Kidney tubule cell (primary cell): ENCODE measurements around the gene FAXDC2.

Experiments
- DNase-seq: peaks from one replicate; pipeline ENCODE4 v3.0.0-alpha.2; 2018; ENCODE audit warnings: low spot score

The FAXDC2 gene, protein sequence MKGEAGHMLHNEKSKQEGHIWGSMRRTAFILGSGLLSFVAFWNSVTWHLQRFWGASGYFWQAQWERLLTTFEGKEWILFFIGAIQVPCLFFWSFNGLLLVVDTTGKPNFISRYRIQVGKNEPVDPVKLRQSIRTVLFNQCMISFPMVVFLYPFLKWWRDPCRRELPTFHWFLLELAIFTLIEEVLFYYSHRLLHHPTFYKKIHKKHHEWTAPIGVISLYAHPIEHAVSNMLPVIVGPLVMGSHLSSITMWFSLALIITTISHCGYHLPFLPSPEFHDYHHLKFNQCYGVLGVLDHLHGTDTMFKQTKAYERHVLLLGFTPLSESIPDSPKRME

DNA sequence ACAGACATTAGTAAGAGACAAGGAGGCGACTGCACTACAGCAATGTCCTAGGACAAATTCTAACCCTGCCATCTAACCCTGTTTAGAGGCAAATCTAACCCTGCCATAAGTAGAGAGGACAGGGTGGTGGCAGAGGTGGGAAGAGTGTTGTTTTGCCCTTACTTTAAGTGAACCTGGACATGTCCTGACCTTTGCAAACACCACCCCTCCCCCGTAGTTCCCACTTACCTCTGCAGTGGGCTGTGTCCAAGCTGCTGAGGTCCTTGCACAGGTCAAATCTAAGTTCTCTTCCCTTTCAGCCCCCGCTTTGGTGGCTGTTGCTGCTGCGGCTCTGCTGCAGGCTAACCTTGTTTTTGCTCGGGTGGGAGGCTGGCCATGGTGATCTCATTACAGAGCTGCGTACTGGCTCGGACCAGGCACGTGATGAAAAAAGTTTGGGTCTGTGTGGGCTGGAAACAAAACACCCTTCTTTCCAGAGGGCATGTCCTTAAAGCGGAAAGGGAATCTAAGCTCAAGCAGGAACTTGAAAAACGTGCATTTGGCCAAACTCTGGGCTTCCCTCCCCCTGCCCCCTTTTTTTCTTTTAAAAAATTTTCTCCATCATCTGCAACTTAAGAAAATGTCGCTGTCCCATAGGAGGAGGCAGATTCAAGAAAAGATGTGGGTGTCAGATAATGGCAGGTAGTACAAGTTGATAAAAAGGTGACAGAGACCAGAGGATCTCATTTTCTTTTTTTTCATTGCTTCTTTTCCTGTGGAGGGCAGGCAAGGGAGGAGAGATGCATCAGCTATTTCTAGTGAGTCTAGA lies at the start of gene FAXDC2:
Gene FAXDC2 (minus strand): TSS at position 349 of the 808 bp plus-strand sequence. CDS start 12,425 bp downstream, outside the sequence.
- peak; percentile 35 for DNase-seq

- no peak for DNase-seq
Observed at GRCh38 chr5:154900066-154900465, 49.7 kb upstream of the FAXDC2 start.

GRCh38 chr5:154899151-154899816 lies 48.9 kb upstream of the FAXDC2 start:
- DNase-seq = no peak

DNA sequence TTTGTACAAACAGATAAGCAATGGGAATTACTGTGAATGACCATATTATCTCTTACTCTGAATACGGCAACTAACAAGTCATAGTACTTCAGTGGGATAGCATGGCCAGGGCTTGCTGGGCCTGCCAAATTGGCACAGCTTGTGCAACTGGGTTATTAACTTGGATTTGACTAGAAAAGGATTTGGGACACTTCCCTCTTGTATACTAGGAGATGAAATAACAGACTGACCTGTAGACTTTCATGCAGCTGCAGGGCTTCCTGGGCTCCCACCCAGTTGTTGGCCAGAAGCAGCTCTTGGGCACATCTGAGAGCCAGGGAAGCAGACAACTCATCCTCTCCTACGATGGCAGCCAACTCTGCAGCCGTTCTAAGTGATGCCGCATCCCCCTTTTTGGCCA lies 47.8 kb upstream of the FAXDC2 start:
- DNase-seq = no peak

DNA sequence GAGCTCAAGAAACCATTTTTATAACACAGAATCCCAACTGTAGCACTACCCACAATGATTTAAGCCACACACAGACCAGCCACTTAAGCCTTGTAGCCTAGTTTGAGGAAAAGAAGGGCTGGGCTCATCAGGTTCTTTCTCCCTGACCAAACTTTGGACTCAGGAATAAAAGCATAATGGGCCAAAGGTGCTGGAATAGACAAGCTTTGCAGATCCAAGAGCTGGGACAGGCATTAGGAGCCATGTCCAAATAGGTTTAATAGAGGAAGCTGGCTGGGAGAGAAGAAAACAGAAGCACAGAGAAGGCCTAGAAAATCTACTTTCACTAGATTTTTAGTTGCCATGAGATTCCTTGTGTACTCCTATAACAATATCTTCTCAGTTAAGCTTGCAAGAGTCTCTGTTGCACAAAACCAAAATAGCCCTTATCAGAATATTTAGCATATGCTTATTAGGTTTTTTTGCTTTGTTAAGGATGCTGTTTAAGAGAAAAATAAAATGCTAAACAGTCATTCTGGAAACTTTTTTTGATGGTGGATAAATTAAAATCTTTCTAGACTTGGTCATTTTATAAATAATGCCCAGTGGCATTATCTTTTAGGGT lies 46.3 kb upstream of the FAXDC2 start:
- no peak for DNase-seq

DNA sequence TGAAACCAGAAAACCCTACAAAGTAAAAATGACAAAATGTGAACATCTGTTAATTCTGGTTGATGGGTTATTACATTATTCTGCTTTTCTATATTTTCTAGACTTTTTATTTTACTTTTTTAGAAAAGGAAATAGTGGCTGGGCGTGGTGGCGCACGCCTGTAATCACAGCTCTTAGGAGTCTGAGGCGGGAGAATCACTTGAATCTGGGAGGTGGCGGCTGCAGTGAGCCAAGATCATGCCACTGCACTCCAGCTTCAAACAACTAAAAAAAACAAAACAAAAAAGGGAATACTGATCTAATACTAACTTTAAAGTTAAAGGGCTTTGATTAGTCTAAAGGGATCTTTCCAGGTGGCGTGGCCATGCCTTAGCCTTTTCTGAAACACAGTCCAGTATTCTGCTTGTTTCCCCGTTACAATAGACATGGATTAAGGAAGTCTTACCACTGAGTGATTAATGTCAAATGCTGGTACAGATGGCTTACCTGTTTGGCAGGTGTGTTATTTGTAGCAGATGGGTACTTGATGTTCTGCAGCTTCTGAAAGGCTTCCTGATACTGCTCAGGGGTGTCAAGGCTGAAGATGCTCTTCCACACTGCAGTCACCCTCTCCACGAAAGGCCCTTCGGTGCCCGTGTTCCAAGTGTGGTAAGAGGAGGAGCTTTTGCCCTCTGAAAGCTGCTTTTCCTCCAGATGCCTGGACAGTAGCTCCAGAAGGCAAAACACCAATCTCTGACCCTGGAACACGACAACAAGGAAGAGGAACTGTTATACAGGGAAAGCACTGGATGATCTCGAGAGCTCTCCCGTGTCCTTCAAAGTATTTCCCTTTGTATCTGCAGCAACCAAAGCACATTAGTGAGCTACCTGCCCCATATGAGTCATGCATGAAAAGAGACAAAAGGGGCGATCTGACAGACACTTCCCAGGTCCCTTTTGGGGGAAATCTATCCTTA lies 45.5 kb upstream of the FAXDC2 start:
- DNase-seq = no peak

GRCh38 chr5:154893381-154893780 lies 43.0 kb upstream of the FAXDC2 start:
- no peak for DNase-seq

- no peak for DNase-seq
Observed at GRCh38 chr5:154892369-154892771, 42.0 kb upstream of the FAXDC2 start.

DNA sequence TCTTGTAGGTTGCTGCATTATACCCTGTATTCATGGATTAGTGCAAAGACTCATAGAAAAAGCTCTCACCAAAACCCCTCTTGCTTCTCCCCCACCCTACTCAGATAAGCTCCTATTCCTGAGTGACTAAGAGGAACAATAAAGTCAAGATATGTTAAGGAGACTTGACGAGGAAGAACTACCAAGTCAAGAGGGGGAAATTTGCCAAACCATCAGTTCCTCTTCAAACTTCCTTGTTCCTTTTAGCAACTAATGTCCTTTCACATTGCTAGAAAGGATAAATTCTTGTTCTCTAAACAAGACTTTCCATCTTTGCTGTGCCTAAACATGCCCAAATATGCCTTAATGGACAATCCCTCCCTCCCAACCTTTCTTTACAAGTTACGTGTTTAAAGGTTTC lies 35.0 kb upstream of the FAXDC2 start:
- DNase-seq = no peak

DNA sequence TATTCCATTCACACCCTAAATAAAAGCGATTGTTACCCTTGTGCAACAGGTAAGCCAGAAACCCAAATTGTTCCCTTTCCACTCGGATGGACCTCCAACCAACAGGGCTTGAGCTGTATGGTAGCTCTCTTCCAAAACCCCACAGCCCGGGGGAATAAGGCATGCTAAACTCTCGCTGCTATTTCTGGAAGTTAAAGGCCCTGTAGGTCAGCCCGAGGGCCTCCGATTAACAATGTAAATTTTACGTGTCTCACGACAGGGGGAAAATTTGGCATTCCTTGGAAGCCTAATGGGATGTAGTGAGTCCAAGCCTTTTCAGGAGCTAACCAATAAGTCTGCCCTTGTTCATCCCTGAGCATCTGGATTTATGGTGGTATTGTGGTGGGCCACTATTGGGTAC lies 34.0 kb upstream of the FAXDC2 start:
- DNase-seq = no peak

GRCh38 chr5:154881986-154882385 lies 31.6 kb upstream of the FAXDC2 start:
- DNase-seq = no peak

GRCh38 chr5:154878642-154879335 lies 28.4 kb upstream of the FAXDC2 start:
- no peak for DNase-seq

GRCh38 chr5:154873791-154874331 lies 23.5 kb upstream of the FAXDC2 start:
- no peak for DNase-seq

DNA sequence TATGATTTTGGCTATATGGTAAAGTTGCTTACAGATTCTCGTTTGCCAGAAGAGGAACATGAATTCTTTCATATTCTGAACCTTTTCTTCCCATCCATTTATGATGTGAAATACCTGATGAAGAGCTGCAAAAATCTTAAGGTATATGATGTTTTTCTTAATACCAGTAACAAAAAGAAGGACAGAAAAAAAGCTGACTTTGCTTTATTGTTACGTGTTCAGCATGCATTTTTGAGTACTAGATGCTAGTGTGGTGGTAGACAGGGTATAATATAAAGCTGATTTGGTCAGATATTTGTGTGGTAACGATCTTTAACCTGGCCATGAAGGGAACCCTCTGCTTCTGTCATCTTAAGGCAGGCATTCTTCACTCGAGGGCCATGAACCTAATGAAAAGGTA lies 21.3 kb upstream of the FAXDC2 start:
- DNase-seq = no peak

- DNase-seq = no peak
Observed at GRCh38 chr5:154868702-154869101, 18.3 kb upstream of the FAXDC2 start.

DNA sequence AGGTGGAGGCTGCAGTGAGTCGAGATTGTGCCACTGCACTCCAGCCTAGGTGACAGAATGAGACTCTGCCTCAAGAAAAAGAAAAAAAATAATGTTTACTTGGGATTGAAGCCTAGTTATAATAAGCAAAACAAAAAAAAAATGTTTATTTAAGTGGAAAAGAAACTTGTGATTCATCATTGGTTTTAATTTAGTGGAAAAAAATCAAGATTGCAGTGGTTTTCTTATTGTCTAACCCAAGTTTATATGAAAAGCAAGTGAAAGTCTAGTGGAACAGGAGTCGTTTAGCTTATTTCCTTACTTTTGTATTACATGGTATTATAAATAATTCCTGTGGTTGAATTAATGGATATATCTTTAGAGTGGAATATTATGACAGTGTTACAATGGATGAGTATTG lies 16.4 kb upstream of the FAXDC2 start:
- no peak for DNase-seq

- no peak for DNase-seq
Observed at GRCh38 chr5:154865466-154866184, 15.2 kb upstream of the FAXDC2 start.

DNA sequence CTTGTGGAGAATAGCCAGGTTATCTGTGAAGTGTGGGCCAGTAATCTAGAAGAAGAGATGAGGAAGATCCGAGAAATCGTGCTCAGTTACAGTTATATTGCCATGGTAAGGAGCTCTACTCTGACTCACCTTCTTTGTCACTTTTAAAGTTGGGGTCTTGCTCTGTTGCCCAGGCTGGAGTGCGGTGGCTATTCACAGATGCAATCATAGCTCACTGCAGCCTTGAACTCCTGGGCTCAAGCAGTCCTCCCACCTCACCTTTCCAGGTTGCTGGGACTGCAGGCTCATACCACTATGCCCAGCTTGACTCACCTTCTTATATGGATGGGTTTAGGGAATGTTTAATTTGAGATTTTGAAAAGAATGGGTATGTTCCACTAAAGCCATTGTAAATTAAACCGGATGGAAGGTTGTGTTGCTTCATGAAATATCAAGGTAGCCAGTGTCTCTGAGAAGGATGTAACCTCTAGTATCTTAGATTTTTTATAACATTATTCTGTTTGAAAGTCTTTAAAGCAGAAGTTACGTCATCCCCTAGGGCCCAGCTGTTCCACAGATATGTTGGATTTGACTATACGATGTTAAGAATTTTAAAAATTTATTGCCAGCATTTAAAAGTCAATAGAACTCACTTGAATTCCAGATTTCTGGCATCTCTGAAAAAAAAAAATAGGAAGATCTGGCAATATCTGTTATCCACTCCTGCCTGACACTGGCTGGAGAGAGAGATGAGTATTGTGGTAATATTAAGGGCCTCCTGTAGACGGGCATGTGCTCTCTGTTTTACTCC lies 13.1 kb upstream of the FAXDC2 start:
- DNase-seq = no peak

DNA sequence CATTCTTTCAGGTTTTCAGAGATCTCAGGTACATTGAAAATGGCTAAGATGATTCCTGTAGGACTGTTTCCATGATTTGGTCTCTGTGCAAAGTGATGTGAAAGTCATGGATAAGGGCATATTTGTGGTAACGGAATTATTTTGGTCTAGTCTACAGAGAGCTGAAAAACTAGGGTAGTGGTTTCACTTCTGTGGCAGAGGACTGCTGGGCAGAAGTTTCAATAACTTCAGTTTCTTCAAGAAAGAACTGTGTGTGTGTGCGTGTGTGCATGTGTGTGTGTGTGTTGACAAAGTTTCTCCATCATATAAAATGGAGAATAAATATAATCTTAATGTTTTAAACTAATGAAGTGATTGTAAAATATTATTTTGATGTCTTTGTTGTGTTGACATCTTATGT lies 12.4 kb upstream of the FAXDC2 start:
- no peak for DNase-seq
